Measurements from ENCODE around the gene OPN4.

DNA sequence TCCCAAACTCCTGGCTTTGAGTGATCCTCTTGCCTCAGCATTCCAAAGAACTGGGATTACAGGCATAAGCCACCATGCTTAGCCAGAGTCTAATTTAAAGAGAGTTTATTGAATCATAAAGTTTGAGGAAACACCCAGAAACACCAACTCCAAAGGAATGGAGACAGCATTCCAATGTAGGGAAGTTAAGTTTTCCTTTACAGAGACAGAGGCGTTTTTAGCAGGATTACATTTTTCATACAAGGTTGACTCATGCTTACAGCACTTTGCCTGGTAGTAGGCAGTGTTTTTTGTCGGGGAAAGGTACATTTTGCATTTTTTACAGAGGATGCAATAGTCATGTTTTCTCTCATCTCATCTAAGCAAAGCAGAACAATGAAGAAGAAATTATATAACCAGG is 18.9 kb upstream of the OPN4 start:
- no peak for TF ChIP-seq FOXM1 (IDR thresholded peaks at IDR 0.05; ENCODE audit: low read depth)
- TF ChIP-seq POLR2AphosphoS5 (IDR thresholded peaks at IDR 0.05; ENCODE audit: low read depth, low read length): no peak
- TF ChIP-seq MEF2A (IDR thresholded peaks at IDR 0.05; ENCODE audit: borderline replicate concordance, low read depth): no peak
- no peak for TF ChIP-seq RAD21 (IDR thresholded peaks at IDR 0.05; ENCODE audit: low read length)
- TF ChIP-seq RCOR1 (IDR thresholded peaks at IDR 0.05; ENCODE audit: low read length): no peak
- TF ChIP-seq, protein P1, sequence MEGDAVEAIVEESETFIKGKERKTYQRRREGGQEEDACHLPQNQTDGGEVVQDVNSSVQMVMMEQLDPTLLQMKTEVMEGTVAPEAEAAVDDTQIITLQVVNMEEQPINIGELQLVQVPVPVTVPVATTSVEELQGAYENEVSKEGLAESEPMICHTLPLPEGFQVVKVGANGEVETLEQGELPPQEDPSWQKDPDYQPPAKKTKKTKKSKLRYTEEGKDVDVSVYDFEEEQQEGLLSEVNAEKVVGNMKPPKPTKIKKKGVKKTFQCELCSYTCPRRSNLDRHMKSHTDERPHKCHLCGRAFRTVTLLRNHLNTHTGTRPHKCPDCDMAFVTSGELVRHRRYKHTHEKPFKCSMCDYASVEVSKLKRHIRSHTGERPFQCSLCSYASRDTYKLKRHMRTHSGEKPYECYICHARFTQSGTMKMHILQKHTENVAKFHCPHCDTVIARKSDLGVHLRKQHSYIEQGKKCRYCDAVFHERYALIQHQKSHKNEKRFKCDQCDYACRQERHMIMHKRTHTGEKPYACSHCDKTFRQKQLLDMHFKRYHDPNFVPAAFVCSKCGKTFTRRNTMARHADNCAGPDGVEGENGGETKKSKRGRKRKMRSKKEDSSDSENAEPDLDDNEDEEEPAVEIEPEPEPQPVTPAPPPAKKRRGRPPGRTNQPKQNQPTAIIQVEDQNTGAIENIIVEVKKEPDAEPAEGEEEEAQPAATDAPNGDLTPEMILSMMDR (IDR thresholded peaks at IDR 0.05): no peak
- TF ChIP-seq, protein P2, sequence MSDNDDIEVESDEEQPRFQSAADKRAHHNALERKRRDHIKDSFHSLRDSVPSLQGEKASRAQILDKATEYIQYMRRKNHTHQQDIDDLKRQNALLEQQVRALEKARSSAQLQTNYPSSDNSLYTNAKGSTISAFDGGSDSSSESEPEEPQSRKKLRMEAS (IDR thresholded peaks at IDR 0.05; ENCODE audit: low read depth): no peak
- TF ChIP-seq GATA2 (CRISPR knock-in tag; IDR thresholded peaks at IDR 0.05): no peak
- TF ChIP-seq TAF1 (IDR thresholded peaks at IDR 0.05; ENCODE audit: borderline replicate concordance, low read depth, low read length): no peak
- TF ChIP-seq TEAD4 (IDR thresholded peaks at IDR 0.05; ENCODE audit: borderline replicate concordance, insufficient read depth): 0 out of 2 replicates have a peak, but pooled peaks have one; percentile 36
- peak; percentile 66 for TF ChIP-seq JUND (IDR thresholded peaks at IDR 0.05)
